Thoracic aorta (tissue), 2 donors: ENCODE data around the gene RNH1. TPM values are rescaled to one million over a fixed set of nuclear protein-coding genes. Genes with fewer than 3 reads are reported as not detected.

Experiments
- ATAC-seq: fragments of 150-250 bp; one replicate; pipeline ENCODE4 v1.8.0; 2017; ENCODE audit warnings: low read depth; ENCODE audit not compliant: insufficient number of reproducible peaks, low FRiP score
- DNase-seq: peaks from one replicate; pipeline ENCODE4 v3.0.0-alpha.2; 2020; ENCODE audit warnings: low spot score
- H3K27ac ChIP-seq, 2 donors: fragments of 200-600 bp; sonication (generic); 1 replicate in 1 of 2; 2 replicates in 1 of 2; pipeline ENCODE4 v1.5.1; 2016; ENCODE audit warnings: mild to moderate bottlenecking in 2 of 2, moderate library complexity in 2 of 2
- H3K27me3 ChIP-seq: fragments of 200-600 bp; sonication (generic); replicated peaks from 2 replicates; pipeline ENCODE4 v1.6.0; 2016; ENCODE audit warnings: mild to moderate bottlenecking; ENCODE audit not compliant: insufficient read depth
- H3K36me3 ChIP-seq: fragments of 200-600 bp; sonication (generic); one replicate; pipeline ENCODE4 v1.5.1; 2016
- H3K4me1 ChIP-seq, 2 donors: fragments of 200-600 bp; sonication (generic); 1 replicate in 1 of 2; 2 replicates in 1 of 2; pipeline versions ENCODE4 v1.5.1 to v1.6.0; 2016; ENCODE audit warnings: low read depth in 2 of 2, mild to moderate bottlenecking in 1 of 2; ENCODE audit not compliant: control insufficient read depth in 1 of 2
- H3K4me3 ChIP-seq: fragments of 200-600 bp; sonication (generic); 2 replicates; pipeline ENCODE4 v1.5.1; 2016; ENCODE audit warnings: mild to moderate bottlenecking
- H3K9me3 ChIP-seq: fragments of 200-600 bp; sonication (generic); 2 replicates; pipeline ENCODE4 v1.5.1; 2016
- CTCF ChIP-seq: fragments of 200-600 bp; sonication (generic); IDR thresholded peaks from one replicate; pipeline ENCODE4 v1.5.1; 2019; ENCODE audit warnings: antibody characterized with exemption
- total RNA-seq, 2 donors: library from RNA; depleted of rRNA; stranded (reverse); fragments of >200 nt; gene quantifications; one replicate each; pipeline versions ENCODE4 v1.1.0 to v1.2.3, GENCODE V29; 2016

Gene RNH1
- total RNA-seq, 2 donors from 2014 or later = 224 to 355 TPM

DNA sequence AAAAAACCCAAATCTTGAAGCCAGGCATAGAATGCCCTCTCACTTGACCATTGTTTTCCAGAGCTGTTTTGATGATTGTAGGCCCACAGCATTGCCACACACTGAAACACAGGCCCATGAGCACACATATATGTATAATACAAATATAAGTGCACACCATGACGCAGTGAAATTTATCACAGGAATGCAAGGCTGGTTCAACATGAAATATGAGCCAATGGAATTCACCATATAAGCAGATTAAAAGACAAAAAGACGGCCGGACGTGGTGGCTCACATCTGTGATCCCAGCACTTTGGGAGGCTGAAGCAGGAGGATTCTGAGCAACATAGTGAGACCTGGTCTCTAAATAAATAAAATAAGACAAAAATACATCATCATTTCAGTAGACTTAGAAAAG is 9.4 kb upstream of the RNH1 start:
- DNase-seq = no peak
- ATAC-seq = no peak
- Histone ChIP-seq H3K36me3 (no peaks in the 10 kb centered on the region), H3K27me3 (no peaks in the 10 kb centered on the region), H3K4me1 (no peaks in the 10 kb centered on the region), H3K27ac (no peak overlapping the region), H3K4me3 (no peak overlapping the region), H3K9me3 (no peaks in the 10 kb centered on the region)
- TF ChIP-seq CTCF = no peak

GRCh38 chr11:515131-515530 is 8.1 kb upstream of the RNH1 start:
- ATAC-seq (no peak), DNase-seq (no peak)
- H3K27ac ChIP-seq = no peak overlapping the region
- no peaks in the 10 kb centered on the region for H3K4me1 ChIP-seq
- no peak for TF ChIP-seq CTCF
- H3K36me3 ChIP-seq = no peaks in the 10 kb centered on the region
- no peak overlapping the region for H3K4me3 ChIP-seq
- H3K27me3 ChIP-seq = no peaks in the 10 kb centered on the region
- H3K9me3 ChIP-seq = no peaks in the 10 kb centered on the region

DNA sequence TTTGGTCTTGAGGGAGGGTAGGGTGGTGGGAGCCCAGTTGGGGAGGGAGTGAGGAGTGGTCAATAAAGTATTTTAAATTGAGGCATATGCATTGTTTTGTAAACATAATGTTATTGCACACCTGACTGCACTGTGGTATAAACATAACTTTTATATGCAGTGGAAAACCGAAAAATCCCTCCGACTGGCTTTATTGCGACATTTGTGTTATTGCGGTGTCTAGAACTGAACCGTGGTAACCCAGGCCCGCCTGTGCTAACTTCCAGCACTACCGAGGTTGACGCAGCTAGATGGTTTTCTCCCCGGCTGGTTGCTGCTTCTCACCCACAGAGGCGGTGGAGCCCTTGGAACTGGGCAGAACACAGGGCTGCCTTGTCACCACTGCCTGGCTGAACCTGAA is 7.6 kb upstream of the RNH1 start:
- no peak for TF ChIP-seq CTCF
- DNase-seq (no peak), ATAC-seq (no peak)
- Histone ChIP-seq H3K27me3 (no peaks in the 10 kb centered on the region), H3K36me3 (no peaks in the 10 kb centered on the region), H3K9me3 (no peaks in the 10 kb centered on the region), H3K27ac (no peak overlapping the region), H3K4me1 (no peaks in the 10 kb centered on the region), H3K4me3 (no peak overlapping the region)

DNA sequence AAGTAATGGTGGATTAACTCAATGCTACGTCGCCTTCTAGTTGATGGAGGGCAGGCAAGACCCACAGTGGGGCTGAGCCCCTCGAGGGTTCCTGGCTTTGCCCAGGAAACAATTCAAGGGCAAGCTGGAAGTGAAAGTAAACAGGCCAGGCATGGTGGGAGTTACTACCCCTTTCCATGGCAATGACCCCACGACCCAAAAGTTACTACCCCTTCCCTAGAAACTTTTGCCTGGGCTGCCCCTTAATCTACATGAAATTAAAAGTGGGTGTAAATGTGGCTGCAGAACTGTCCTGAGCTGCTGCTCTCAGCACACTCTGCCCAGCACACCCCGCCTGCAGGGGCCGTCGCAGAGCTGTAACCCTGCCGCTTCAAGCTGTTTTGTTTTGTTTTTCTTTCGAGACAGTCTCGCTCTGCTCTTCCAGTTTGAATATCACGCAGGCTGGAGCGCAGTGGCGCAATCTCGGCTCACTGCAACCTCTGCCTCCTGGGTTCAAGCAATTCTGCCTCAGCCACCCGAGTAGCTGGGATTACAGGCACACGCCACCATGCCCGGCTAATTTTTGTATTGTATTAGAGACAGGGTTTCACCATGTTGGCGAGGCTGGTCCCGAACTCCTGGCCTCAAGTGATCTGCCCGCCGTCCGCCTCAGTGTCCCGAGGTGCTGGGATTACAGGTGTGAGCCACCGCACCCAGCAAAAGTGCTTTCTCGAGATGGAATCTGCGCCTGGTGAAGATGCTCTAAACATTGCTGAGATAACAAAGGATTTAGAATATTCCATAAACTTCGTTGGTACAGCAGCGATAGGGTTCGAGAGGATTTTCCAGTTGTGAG is 5.9 kb upstream of the RNH1 start:
- H3K27ac ChIP-seq = no peak overlapping the region
- no peak for TF ChIP-seq CTCF
- ATAC-seq (no peak), DNase-seq (no peak)
- H3K36me3 ChIP-seq = no peaks in the 10 kb centered on the region
- H3K27me3 ChIP-seq = no peaks in the 10 kb centered on the region
- no peaks in the 10 kb centered on the region for H3K9me3 ChIP-seq
- peaks cover 2 to 4% of the 10 kb centered on the region in 2 donors for H3K4me1 ChIP-seq
- no peak overlapping the region for H3K4me3 ChIP-seq

DNA sequence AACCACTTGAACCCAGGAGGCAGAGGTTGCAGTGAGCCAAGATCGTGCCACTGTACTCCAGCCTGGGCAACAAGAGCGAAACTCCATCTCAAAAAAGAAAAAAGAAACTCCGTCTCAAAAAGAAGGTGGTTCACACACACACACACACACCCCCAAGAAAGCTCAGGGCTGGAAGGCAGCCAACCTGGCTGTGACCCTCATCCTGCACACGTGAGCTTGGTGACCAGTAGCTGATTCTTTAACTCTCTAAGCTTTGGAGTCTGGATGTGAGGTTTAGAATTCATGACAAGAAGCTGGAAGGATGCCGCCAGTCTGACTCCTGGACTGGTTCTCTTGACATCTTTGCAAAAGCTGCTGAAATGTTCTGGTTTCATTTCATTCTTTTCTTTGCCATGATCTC is 1.9 kb upstream of the RNH1 start:
- DNase-seq (no peak), ATAC-seq (no peak)
- Histone ChIP-seq H3K9me3 (no peaks in the 10 kb centered on the region), H3K4me3 (no peak overlapping the region), H3K4me1 (peaks cover 19 to 32% of the 10 kb centered on the region in 2 donors), H3K36me3 (no peaks in the 10 kb centered on the region), H3K27ac (no peak overlapping the region), H3K27me3 (no peaks in the 10 kb centered on the region)
- TF ChIP-seq CTCF = no peak
